HUES48 (cell line): ENCODE measurements around the gene PYGB.

ENCODE experiments used
- H3K27ac ChIP-seq: one replicate; pipeline ENCODE4 v1.7.0; 2013; ENCODE audit warnings: low read depth, low read length, inconsistent platforms
- H3K27me3 ChIP-seq: 2 replicates; pipeline ENCODE4 v1.6.1; 2013; ENCODE audit warnings: mild to moderate bottlenecking, low read length; ENCODE audit not compliant: control insufficient read depth, insufficient read depth
- H3K36me3 ChIP-seq: 2 replicates; pipeline ENCODE4 v1.6.1; 2013; ENCODE audit warnings: low read length; ENCODE audit not compliant: control insufficient read depth, insufficient read depth
- H3K4me1 ChIP-seq: 2 replicates; pipeline ENCODE4 v1.6.1; 2013; ENCODE audit warnings: mild to moderate bottlenecking, low read length; ENCODE audit not compliant: control insufficient read depth, insufficient read depth
- H3K4me3 ChIP-seq: 2 replicates; pipeline ENCODE4 v1.5.1; 2013; ENCODE audit warnings: mild to moderate bottlenecking, low read depth, low read length
- H3K9ac ChIP-seq: 2 replicates; pipeline ENCODE4 v1.6.1; 2013; ENCODE audit warnings: mild to moderate bottlenecking, low read depth, low read length, moderate library complexity
- H3K9me3 ChIP-seq: 2 replicates; pipeline ENCODE4 v1.6.1; 2013; ENCODE audit warnings: low read length; ENCODE audit not compliant: control insufficient read depth, insufficient read depth

The PYGB gene

GRCh38 chr20:25244976-25245375, 2.9 kb upstream of the PYGB start:
- H3K4me3 ChIP-seq: no peak overlapping the region
- no peaks in the 10 kb centered on the region for H3K9me3 ChIP-seq
- peaks cover 10% of the 10 kb centered on the region for H3K27me3 ChIP-seq
- no peak overlapping the region for H3K9ac ChIP-seq
- no peak overlapping the region for H3K27ac ChIP-seq
- peaks cover 17% of the 10 kb centered on the region for H3K4me1 ChIP-seq
- no peaks in the 10 kb centered on the region for H3K36me3 ChIP-seq

GRCh38 chr20:25245461-25245860, 2.4 kb upstream of the PYGB start:
- Histone ChIP-seq H3K4me3 (no peak overlapping the region), H3K9me3 (no peaks in the 10 kb centered on the region), H3K27me3 (peaks cover 10% of the 10 kb centered on the region), H3K27ac (no peak overlapping the region), H3K9ac (no peak overlapping the region), H3K36me3 (no peaks in the 10 kb centered on the region), H3K4me1 (peaks cover 17% of the 10 kb centered on the region)

GRCh38 chr20:25246182-25246999, 1.5 kb upstream of the PYGB start:
- Histone ChIP-seq H3K27ac (no peak overlapping the region), H3K9ac (no peak overlapping the region), H3K4me3 (no peak overlapping the region)

GRCh38 chr20:25247000-25247517, 826 bp upstream of the PYGB start:
- Histone ChIP-seq H3K36me3 (no peaks in the 10 kb centered on the region), H3K4me1 (peaks cover 16% of the 10 kb centered on the region), H3K27me3 (peaks cover 10% of the 10 kb centered on the region), H3K27ac (no peak overlapping the region), H3K9ac (no peak overlapping the region), H3K4me3 (peak overlapping the region; percentile 88), H3K9me3 (no peaks in the 10 kb centered on the region)

More at GRCh38 chr20:25246182-25246999, 1.5 kb upstream of the PYGB start:
- Histone ChIP-seq H3K27me3 (peaks cover 10% of the 10 kb centered on the region), H3K36me3 (no peaks in the 10 kb centered on the region), H3K4me1 (peaks cover 17% of the 10 kb centered on the region), H3K9me3 (no peaks in the 10 kb centered on the region)

- H3K27ac ChIP-seq: no peak overlapping the region
- H3K4me3 ChIP-seq: peak overlapping the region; percentile 88
- H3K9ac ChIP-seq: no peak overlapping the region
Observed at GRCh38 chr20:25247518-25247955, 348 bp upstream of the PYGB start.

GRCh38 chr20:25248786-25249172, 894 bp downstream of the PYGB start:
- Histone ChIP-seq H3K4me1 (peaks cover 12% of the 10 kb centered on the region), H3K9ac (peak overlapping the region; percentile 73; the same call in 1 of the 2 replicates), H3K27me3 (peaks cover 10% of the 10 kb centered on the region), H3K27ac (peak overlapping the region; percentile 90), H3K36me3 (no peaks in the 10 kb centered on the region), H3K9me3 (no peaks in the 10 kb centered on the region), H3K4me3 (peak overlapping the region; percentile 88)

More at GRCh38 chr20:25247518-25247955, 348 bp upstream of the PYGB start:
- Histone ChIP-seq H3K9me3 (no peaks in the 10 kb centered on the region), H3K27me3 (peaks cover 10% of the 10 kb centered on the region), H3K4me1 (peaks cover 12% of the 10 kb centered on the region), H3K36me3 (no peaks in the 10 kb centered on the region)

GRCh38 chr20:25249198-25249931, 1.5 kb downstream of the PYGB start:
- H3K9me3 ChIP-seq: no peaks in the 10 kb centered on the region
- H3K4me1 ChIP-seq: peaks cover 12% of the 10 kb centered on the region
- H3K27ac ChIP-seq: no peak overlapping the region
- H3K9ac ChIP-seq: no peak overlapping the region
- peaks cover 10% of the 10 kb centered on the region for H3K27me3 ChIP-seq
- no peaks in the 10 kb centered on the region for H3K36me3 ChIP-seq
- peak overlapping the region; percentile 88 for H3K4me3 ChIP-seq

- Histone ChIP-seq H3K27ac (no peak overlapping the region), H3K9me3 (no peaks in the 10 kb centered on the region), H3K9ac (no peak overlapping the region), H3K36me3 (no peaks in the 10 kb centered on the region), H3K27me3 (peaks cover 10% of the 10 kb centered on the region), H3K4me3 (no peak overlapping the region), H3K4me1 (peaks cover 12% of the 10 kb centered on the region)
Observed at GRCh38 chr20:25250508-25250907, 2.6 kb downstream of the PYGB start.

GRCh38 chr20:25251019-25251418, 3.1 kb downstream of the PYGB start:
- H3K4me1 ChIP-seq: peaks cover 12% of the 10 kb centered on the region
- H3K9ac ChIP-seq: no peak overlapping the region
- no peaks in the 10 kb centered on the region for H3K36me3 ChIP-seq

GRCh38 chr20:25251558-25251957, 3.7 kb downstream of the PYGB start:
- no peak overlapping the region for H3K4me3 ChIP-seq
- H3K27ac ChIP-seq: no peak overlapping the region
- no peak overlapping the region for H3K9ac ChIP-seq
- H3K4me1 ChIP-seq: peaks cover 12% of the 10 kb centered on the region
- peaks cover 4% of the 10 kb centered on the region; the same call in 1 of the 2 replicates for H3K27me3 ChIP-seq
- H3K9me3 ChIP-seq: no peaks in the 10 kb centered on the region
- no peaks in the 10 kb centered on the region for H3K36me3 ChIP-seq

More at GRCh38 chr20:25251019-25251418, 3.1 kb downstream of the PYGB start:
- H3K9me3 ChIP-seq: no peaks in the 10 kb centered on the region
- peaks cover 9% of the 10 kb centered on the region for H3K27me3 ChIP-seq
- H3K4me3 ChIP-seq: no peak overlapping the region
- no peak overlapping the region for H3K27ac ChIP-seq

- Histone ChIP-seq H3K4me3 (no peak overlapping the region), H3K4me1 (peaks cover 8% of the 10 kb centered on the region), H3K9me3 (no peaks in the 10 kb centered on the region), H3K27ac (no peak overlapping the region), H3K27me3 (no peaks in the 10 kb centered on the region), H3K9ac (no peak overlapping the region), H3K36me3 (no peaks in the 10 kb centered on the region)
Observed at GRCh38 chr20:25252230-25252651, 4.4 kb downstream of the PYGB start.
